IPS-18a (cell line): ENCODE results near the gene DPPA4.
"Not testable (repeated sequence)": the region's sequence is repeated elsewhere in the genome, so short reads cannot be mapped to it uniquely, and the experiment has no call there.

Experiments used
- H3K27ac ChIP-seq: one replicate; pipeline ENCODE4 v1.5.1; 2013; ENCODE audit warnings: low read length
- H3K27me3 ChIP-seq: one replicate; pipeline ENCODE4 v1.6.1; 2013; ENCODE audit warnings: mild to moderate bottlenecking, low read length; ENCODE audit not compliant: control insufficient read depth, insufficient read depth
- H3K36me3 ChIP-seq: one replicate; pipeline ENCODE4 v1.6.1; 2013; ENCODE audit warnings: low read depth, low read length; ENCODE audit not compliant: control insufficient read depth
- H3K4me1 ChIP-seq: one replicate; pipeline ENCODE4 v1.6.1; 2013; ENCODE audit warnings: low read depth, low read length; ENCODE audit not compliant: control insufficient read depth
- H3K4me3 ChIP-seq: one replicate; pipeline ENCODE4 v1.5.1; 2013; ENCODE audit warnings: low read length
- H3K9ac ChIP-seq: one replicate; pipeline ENCODE4 v1.6.1; 2013; ENCODE audit warnings: mild to moderate bottlenecking, low read length, moderate library complexity
- H3K9me3 ChIP-seq: one replicate; pipeline ENCODE4 v1.6.1; 2013; ENCODE audit warnings: low read depth, low read length; ENCODE audit not compliant: control insufficient read depth

The DPPA4 gene

GRCh38 chr3:109358809-109359208, 21.5 kb upstream of the DPPA4 start:
- H3K9ac ChIP-seq, H3K9me3 ChIP-seq, H3K36me3 ChIP-seq, H3K27ac ChIP-seq, H3K27me3 ChIP-seq, H3K4me3 ChIP-seq: not testable (repeated sequence)
- peaks cover 26% of the 10 kb centered on the region for H3K4me1 ChIP-seq

GRCh38 chr3:109356442-109357155, 19.3 kb upstream of the DPPA4 start:
- Histone ChIP-seq H3K9me3 (no peaks in the 10 kb centered on the region), H3K4me3 (peak overlapping the region; percentile 49), H3K9ac (peak overlapping the region; percentile 31), H3K27me3 (no peaks in the 10 kb centered on the region), H3K27ac (peak overlapping the region; percentile 7), H3K36me3 (no peaks in the 10 kb centered on the region), H3K4me1 (peaks cover 37% of the 10 kb centered on the region)

- peaks cover 40% of the 10 kb centered on the region for H3K4me1 ChIP-seq
- peak overlapping the region; percentile 73 for H3K27ac ChIP-seq
- H3K36me3 ChIP-seq: no peaks in the 10 kb centered on the region
- H3K9ac ChIP-seq: peak overlapping the region; percentile 31
- no peaks in the 10 kb centered on the region for H3K9me3 ChIP-seq
- H3K27me3 ChIP-seq: no peaks in the 10 kb centered on the region
- peak overlapping the region; percentile 49 for H3K4me3 ChIP-seq
Measured at GRCh38 chr3:109355625-109356441, 18.5 kb upstream of the DPPA4 start.

GRCh38 chr3:109353057-109353456, 15.7 kb upstream of the DPPA4 start:
- H3K4me3 ChIP-seq: no peak overlapping the region
- peaks cover 40% of the 10 kb centered on the region for H3K4me1 ChIP-seq
- no peaks in the 10 kb centered on the region for H3K27me3 ChIP-seq
- no peaks in the 10 kb centered on the region for H3K9me3 ChIP-seq
- H3K9ac ChIP-seq: no peak overlapping the region
- H3K27ac ChIP-seq: no peak overlapping the region
- H3K36me3 ChIP-seq: no peaks in the 10 kb centered on the region

- H3K4me3 ChIP-seq: no peak overlapping the region
Measured at GRCh38 chr3:109351231-109351630, 13.9 kb upstream of the DPPA4 start.

GRCh38 chr3:109346770-109347295, 9.5 kb upstream of the DPPA4 start:
- Histone ChIP-seq H3K27me3 (no peaks in the 10 kb centered on the region), H3K9me3 (no peaks in the 10 kb centered on the region), H3K9ac (no peak overlapping the region), H3K4me1 (peaks cover 18% of the 10 kb centered on the region), H3K4me3 (no peak overlapping the region), H3K36me3 (peaks cover 18% of the 10 kb centered on the region), H3K27ac (no peak overlapping the region)

More at GRCh38 chr3:109351231-109351630, 13.9 kb upstream of the DPPA4 start:
- Histone ChIP-seq H3K27me3 (no peaks in the 10 kb centered on the region), H3K4me1 (peaks cover 30% of the 10 kb centered on the region), H3K9ac (no peak overlapping the region), H3K27ac (no peak overlapping the region), H3K9me3 (no peaks in the 10 kb centered on the region), H3K36me3 (peaks cover 5% of the 10 kb centered on the region)

GRCh38 chr3:109346099-109346498, 8.8 kb upstream of the DPPA4 start:
- Histone ChIP-seq H3K27ac (no peak overlapping the region), H3K9ac (no peak overlapping the region), H3K9me3 (no peaks in the 10 kb centered on the region), H3K4me3 (no peak overlapping the region), H3K36me3 (peaks cover 18% of the 10 kb centered on the region), H3K27me3 (no peaks in the 10 kb centered on the region), H3K4me1 (peaks cover 16% of the 10 kb centered on the region)

- Histone ChIP-seq H3K9me3 (no peaks in the 10 kb centered on the region), H3K9ac (peak overlapping the region; percentile 16), H3K27me3 (no peaks in the 10 kb centered on the region), H3K36me3 (peaks cover 23% of the 10 kb centered on the region), H3K4me1 (peaks cover 10% of the 10 kb centered on the region), H3K4me3 (peak overlapping the region; percentile 99), H3K27ac (peak overlapping the region; percentile 78)
Measured at GRCh38 chr3:109339714-109340648, 2.6 kb upstream of the DPPA4 start.

GRCh38 chr3:109339197-109339596, 1.9 kb upstream of the DPPA4 start:
- Histone ChIP-seq H3K27ac (no peak overlapping the region), H3K36me3 (peaks cover 25% of the 10 kb centered on the region), H3K4me3 (peak overlapping the region; percentile 99), H3K4me1 (peaks cover 10% of the 10 kb centered on the region), H3K9ac (peak overlapping the region; percentile 100), H3K27me3 (no peaks in the 10 kb centered on the region), H3K9me3 (no peaks in the 10 kb centered on the region)

- Histone ChIP-seq H3K27ac (peak overlapping the region; percentile 96), H3K27me3 (no peaks in the 10 kb centered on the region), H3K36me3 (peaks cover 28% of the 10 kb centered on the region), H3K4me1 (peaks cover 15% of the 10 kb centered on the region), H3K9me3 (no peaks in the 10 kb centered on the region), H3K9ac (peak overlapping the region; percentile 100), H3K4me3 (peak overlapping the region; percentile 99)
Measured at GRCh38 chr3:109338322-109338721, 976 bp upstream of the DPPA4 start.
